Endodermal cell (in vitro differentiated cells): Measurements from ENCODE around the gene ACTL7B. TPM values are rescaled to one million over a fixed set of nuclear protein-coding genes. Genes with fewer than 3 reads are reported as not detected.
"Not testable (repeated sequence)": the region's sequence is repeated elsewhere in the genome, so short reads cannot be mapped to it uniquely, and the experiment has no call there.

Experiments used
- DNase-seq: peaks from one replicate; pipeline ENCODE4 v3.0.0-alpha.2; 2017
- H3K27ac ChIP-seq: 2 replicates; pipeline ENCODE4 v1.5.1; 2013; ENCODE audit warnings: mild to moderate bottlenecking, low read depth, low read length, moderate library complexity
- H3K27me3 ChIP-seq: 2 replicates; pipeline ENCODE4 v1.6.1; 2013; ENCODE audit warnings: mild to moderate bottlenecking, low read length, moderate library complexity; ENCODE audit not compliant: insufficient read depth, control insufficient read depth, poor library complexity, severe bottlenecking
- H3K36me3 ChIP-seq: 2 replicates; pipeline ENCODE4 v1.7.0; 2013; ENCODE audit warnings: mild to moderate bottlenecking, low read length, moderate library complexity; ENCODE audit not compliant: control insufficient read depth, insufficient read depth
- H3K4me1 ChIP-seq: one replicate; pipeline ENCODE4 v1.7.0; 2013; ENCODE audit warnings: low read length; ENCODE audit not compliant: control insufficient read depth, insufficient read depth
- H3K4me3 ChIP-seq: 2 replicates; pipeline ENCODE4 v1.5.1; 2013; ENCODE audit warnings: mild to moderate bottlenecking, low read length, moderate library complexity
- H3K9ac ChIP-seq: 2 replicates; pipeline ENCODE4 v1.6.1; 2013; ENCODE audit warnings: mild to moderate bottlenecking, low read length, moderate library complexity; ENCODE audit not compliant: poor library complexity, severe bottlenecking; ENCODE audit errors: extremely low read depth
- H3K9me3 ChIP-seq: 2 replicates; pipeline ENCODE4 v1.6.1; 2013; ENCODE audit warnings: mild to moderate bottlenecking, low read length, moderate library complexity; ENCODE audit not compliant: control insufficient read depth
- H3K27ac Mint-ChIP-seq: 2 replicates; pipeline ENCODE4 v1.8.0; 2020; ENCODE audit warnings: mixed read lengths
- H3K27me3 Mint-ChIP-seq: 2 replicates; pipeline ENCODE4 v1.8.0; 2021; ENCODE audit warnings: mild to moderate bottlenecking, mixed read lengths; ENCODE audit not compliant: insufficient read depth
- H3K36me3 Mint-ChIP-seq: 2 replicates; pipeline ENCODE4 v1.8.0; 2020; ENCODE audit warnings: low read depth, mixed read lengths
- H3K4me1 Mint-ChIP-seq: 2 replicates; pipeline ENCODE4 v1.8.0; 2020; ENCODE audit warnings: mixed read lengths
- H3K4me3 Mint-ChIP-seq: 2 replicates; pipeline ENCODE4 v1.8.0; 2020; ENCODE audit warnings: mild to moderate bottlenecking, moderate library complexity, mixed read lengths
- H3K9me3 Mint-ChIP-seq: 2 replicates; pipeline ENCODE4 v1.8.0; 2020; ENCODE audit warnings: mild to moderate bottlenecking, mixed read lengths
- WGBS, 2 experiments: methylation state at CpG; one replicate each; pipeline versions ENCODE4 v1.1.5 to v1.1.7; 2013; ENCODE audit warnings: missing lambda C conversion rate in 2 of 2, mixed read lengths in 1 of 2; ENCODE audit not compliant: insufficient coverage in 1 of 2, insufficient read length in 1 of 2; 5-methylcytosine and 5-hydroxymethylcytosine counted together
- total RNA-seq, 2 donors: library from RNA; stranded (reverse); fragmentation: NEBNext Ultra II Directional in 1 of 2; extraction: Animal tissue kit (Norgen Biotek cat#: 25700) in 1 of 2; gene quantifications; 2 replicates in 1 of 2; 3 replicates in 1 of 2; pipeline ENCODE4 v1.2.1, GENCODE V29; 2021
- TF ChIP-seq, protein P1 (sequence below): fragments of 200-600 bp; sonication (generic); conservative IDR thresholded peaks from 2 replicates; pipeline ENCODE4 v1.5.0; 2021; ENCODE audit warnings: antibody characterized with exemption, mild to moderate bottlenecking

Gene ACTL7B
- total RNA-seq, 2 donors from 2014 or later, result not detected

GRCh38 chr9:108844391-108844790 is 11.4 kb downstream of the ACTL7B start:
- H3K9me3 Mint-ChIP-seq, result no peaks in the 10 kb centered on the region

GRCh38 chr9:108842610-108843295 is 13.0 kb downstream of the ACTL7B start:
- Mint-ChIP-seq H3K4me3 (no peak overlapping the region), H3K9me3 (no peaks in the 10 kb centered on the region), H3K4me1 (no peaks in the 10 kb centered on the region), H3K27me3 (no peaks in the 10 kb centered on the region), H3K27ac (no peak overlapping the region), H3K36me3 (no peaks in the 10 kb centered on the region)
- Histone ChIP-seq H3K9ac (no peak overlapping the region), H3K27me3 (no peaks in the 10 kb centered on the region), H3K4me3 (no peak overlapping the region), H3K9me3 (no peaks in the 10 kb centered on the region), H3K27ac (no peak overlapping the region), H3K4me1 (no peaks in the 10 kb centered on the region), H3K36me3 (no peaks in the 10 kb centered on the region)
- TF ChIP-seq, protein P1, sequence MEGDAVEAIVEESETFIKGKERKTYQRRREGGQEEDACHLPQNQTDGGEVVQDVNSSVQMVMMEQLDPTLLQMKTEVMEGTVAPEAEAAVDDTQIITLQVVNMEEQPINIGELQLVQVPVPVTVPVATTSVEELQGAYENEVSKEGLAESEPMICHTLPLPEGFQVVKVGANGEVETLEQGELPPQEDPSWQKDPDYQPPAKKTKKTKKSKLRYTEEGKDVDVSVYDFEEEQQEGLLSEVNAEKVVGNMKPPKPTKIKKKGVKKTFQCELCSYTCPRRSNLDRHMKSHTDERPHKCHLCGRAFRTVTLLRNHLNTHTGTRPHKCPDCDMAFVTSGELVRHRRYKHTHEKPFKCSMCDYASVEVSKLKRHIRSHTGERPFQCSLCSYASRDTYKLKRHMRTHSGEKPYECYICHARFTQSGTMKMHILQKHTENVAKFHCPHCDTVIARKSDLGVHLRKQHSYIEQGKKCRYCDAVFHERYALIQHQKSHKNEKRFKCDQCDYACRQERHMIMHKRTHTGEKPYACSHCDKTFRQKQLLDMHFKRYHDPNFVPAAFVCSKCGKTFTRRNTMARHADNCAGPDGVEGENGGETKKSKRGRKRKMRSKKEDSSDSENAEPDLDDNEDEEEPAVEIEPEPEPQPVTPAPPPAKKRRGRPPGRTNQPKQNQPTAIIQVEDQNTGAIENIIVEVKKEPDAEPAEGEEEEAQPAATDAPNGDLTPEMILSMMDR, result no peak
- no peak for DNase-seq
- 87 to 89% methylated on average over 10 to 16 of the region's 16 CpGs for WGBS, 2 experiments

More at GRCh38 chr9:108844391-108844790, 11.4 kb downstream of the ACTL7B start:
- Mint-ChIP-seq H3K4me1 (no peaks in the 10 kb centered on the region), H3K27me3 (no peaks in the 10 kb centered on the region), H3K27ac (no peak overlapping the region), H3K36me3 (no peaks in the 10 kb centered on the region), H3K4me3 (no peak overlapping the region)
- Histone ChIP-seq H3K4me3 (no peak overlapping the region), H3K27me3 (no peaks in the 10 kb centered on the region), H3K27ac (no peak overlapping the region), H3K36me3 (no peaks in the 10 kb centered on the region), H3K9me3 (no peaks in the 10 kb centered on the region), H3K9ac (no peak overlapping the region), H3K4me1 (no peaks in the 10 kb centered on the region)
- no peak for DNase-seq
- 83 to 90% methylated on average over 1 to 2 of the region's 2 CpGs for WGBS, 2 experiments
- TF ChIP-seq, protein P1, result no peak

DNA sequence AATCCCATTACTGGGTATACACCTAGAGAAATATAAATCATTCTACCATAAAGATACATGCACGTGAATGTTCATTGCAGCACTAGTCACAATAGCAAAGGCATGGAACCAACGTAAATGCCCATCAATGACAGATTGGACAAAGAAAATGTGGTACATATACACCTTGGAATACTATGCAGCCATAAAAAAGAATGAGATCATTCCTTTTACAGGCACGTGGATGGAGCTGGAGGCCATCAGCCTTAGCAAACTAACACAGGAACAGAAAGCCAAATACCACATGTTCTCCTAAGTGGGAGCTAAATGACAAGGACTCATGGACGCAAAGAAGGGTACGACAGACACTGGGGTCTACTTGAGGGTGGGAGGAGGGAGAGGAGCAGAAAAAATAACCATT is 16.2 kb downstream of the ACTL7B start:
- not testable (repeated sequence) for H3K4me1 Mint-ChIP-seq, H3K4me3 ChIP-seq, H3K27me3 Mint-ChIP-seq, H3K4me1 ChIP-seq, H3K4me3 Mint-ChIP-seq, H3K36me3 ChIP-seq, H3K9me3 Mint-ChIP-seq, H3K27ac Mint-ChIP-seq, H3K9me3 ChIP-seq, H3K9ac ChIP-seq, H3K27me3 ChIP-seq, H3K36me3 Mint-ChIP-seq, H3K27ac ChIP-seq, DNase-seq
- 94 to 96% methylated on average over 3 to 5 of the region's 5 CpGs for WGBS, 2 experiments

DNA sequence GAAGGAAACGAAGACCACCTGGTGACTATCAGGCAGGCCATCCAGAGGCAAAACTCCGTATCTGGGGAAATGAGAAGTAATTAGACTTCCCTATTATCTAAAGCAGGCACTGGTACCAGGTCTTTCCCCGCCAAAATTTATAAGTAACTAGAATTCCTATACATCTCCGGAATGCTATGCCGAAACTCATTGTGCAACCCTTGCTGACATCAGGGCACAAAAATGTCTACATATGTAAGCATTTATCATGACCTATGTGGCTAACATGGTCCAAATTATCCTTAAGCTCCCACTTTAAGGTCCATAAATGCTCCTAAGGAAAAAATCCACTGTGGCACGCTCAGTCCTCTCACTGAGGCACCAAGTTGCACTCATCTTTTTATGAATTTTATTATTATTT is 17.8 kb downstream of the ACTL7B start:
- no peak overlapping the region for H3K9ac ChIP-seq
- H3K4me3 ChIP-seq, result no peak overlapping the region
- Mint-ChIP-seq H3K27ac (no peak overlapping the region), H3K36me3 (no peaks in the 10 kb centered on the region), H3K4me3 (no peak overlapping the region), H3K9me3 (no peaks in the 10 kb centered on the region), H3K27me3 (no peaks in the 10 kb centered on the region), H3K4me1 (peaks cover 7% of the 10 kb centered on the region)
- WGBS, 2 experiments, result 94 to 100% methylated on average over 5 to 6 of the region's 6 CpGs
- H3K27ac ChIP-seq, result no peak overlapping the region
- H3K36me3 ChIP-seq, result no peaks in the 10 kb centered on the region
- no peak for DNase-seq
- no peaks in the 10 kb centered on the region for H3K27me3 ChIP-seq
- TF ChIP-seq, protein P1, result no peak
- H3K4me1 ChIP-seq, result no peaks in the 10 kb centered on the region
- H3K9me3 ChIP-seq, result no peaks in the 10 kb centered on the region
